Mononuclear cell (primary cell): ENCODE data around the gene DLEC1. TPM values are rescaled to one million over a fixed set of nuclear protein-coding genes. Genes with fewer than 3 reads are reported as not detected.
"Not testable (repeated sequence)": the region's sequence is repeated elsewhere in the genome, so short reads cannot be mapped to it uniquely, and the experiment has no call there.

Experiments
- H3K27me3 ChIP-seq: 2 replicates; pipeline ENCODE4 v1.6.0; 2011; ENCODE audit warnings: low read length, control low read depth; ENCODE audit not compliant: insufficient read depth
- H3K4me1 ChIP-seq: 2 replicates; pipeline ENCODE4 v1.5.1; 2011; ENCODE audit warnings: mild to moderate bottlenecking, low read length, control low read depth; ENCODE audit not compliant: insufficient read depth
- H3K4me3 ChIP-seq: 2 replicates; pipeline ENCODE4 v1.5.1; 2011; ENCODE audit warnings: mild to moderate bottlenecking, low read length, moderate library complexity
- H3K9me3 ChIP-seq: 2 replicates; pipeline ENCODE4 v1.5.1; 2011; ENCODE audit warnings: low read depth, mild to moderate bottlenecking, control low read depth, low read length
- total RNA-seq: library from RNA; depleted of rRNA; stranded (reverse); fragments of >200 nt; gene quantifications from one replicate; pipeline ENCODE4 v1.2.3, GENCODE V29; 2012

Gene DLEC1
- total RNA-seq, 1 donor, result 1.7 TPM

DNA sequence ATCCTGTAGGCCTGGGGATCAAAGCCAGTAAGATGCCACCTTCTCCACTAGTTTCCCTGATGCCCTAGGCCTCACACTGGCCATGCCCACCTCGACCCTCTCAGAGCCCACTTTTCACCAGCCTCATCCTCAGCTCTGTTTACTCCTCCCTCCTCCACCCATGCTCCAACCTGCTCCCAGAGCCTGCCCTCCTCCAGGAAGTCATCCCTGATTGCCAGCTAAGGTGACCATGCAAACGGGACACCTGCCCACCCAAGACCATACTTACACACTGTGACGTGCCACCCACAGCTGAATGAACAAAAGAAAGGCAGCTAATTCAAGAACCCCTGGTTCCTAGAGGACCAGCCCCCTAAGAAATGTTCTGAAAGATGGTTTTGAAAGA, 18.7 kb upstream of the DLEC1 start:
- no peaks in the 10 kb centered on the region for H3K27me3 ChIP-seq
- no peak overlapping the region for H3K4me3 ChIP-seq
- no peaks in the 10 kb centered on the region for H3K9me3 ChIP-seq
- peaks cover 16% of the 10 kb centered on the region for H3K4me1 ChIP-seq

GRCh38 chr3:38021196-38021595, 17.8 kb upstream of the DLEC1 start:
- no peaks in the 10 kb centered on the region for H3K9me3 ChIP-seq

DNA sequence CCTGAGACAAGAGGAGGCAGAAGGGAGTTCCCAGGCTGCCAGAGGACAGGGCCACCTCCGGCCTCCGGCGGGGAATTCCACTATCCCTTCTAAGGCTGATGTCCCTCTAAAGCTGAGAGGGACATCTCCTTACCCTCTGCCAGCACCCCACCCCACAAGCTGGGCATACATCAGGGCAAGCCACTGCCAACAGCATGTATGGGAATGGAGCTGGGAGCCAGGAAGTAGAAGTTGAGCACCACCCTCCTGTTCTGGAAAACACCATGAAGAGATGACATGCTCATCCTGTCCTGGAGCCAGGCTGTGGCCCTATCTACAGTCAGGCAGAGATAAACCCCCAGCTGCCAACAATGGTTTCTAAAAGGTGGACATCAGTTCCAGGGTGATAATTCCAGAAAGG, 16.7 kb upstream of the DLEC1 start:
- H3K9me3 ChIP-seq, result no peaks in the 10 kb centered on the region
- peaks cover 24% of the 10 kb centered on the region for H3K4me1 ChIP-seq
- no peaks in the 10 kb centered on the region for H3K27me3 ChIP-seq
- no peak overlapping the region for H3K4me3 ChIP-seq

More at GRCh38 chr3:38021196-38021595, 17.8 kb upstream of the DLEC1 start:
- Histone ChIP-seq H3K4me3 (no peak overlapping the region), H3K27me3 (no peaks in the 10 kb centered on the region), H3K4me1 (peaks cover 24% of the 10 kb centered on the region)

GRCh38 chr3:38022896-38023709, 15.9 kb upstream of the DLEC1 start:
- Histone ChIP-seq H3K4me1 (peaks cover 24% of the 10 kb centered on the region), H3K9me3 (no peaks in the 10 kb centered on the region), H3K4me3 (no peak overlapping the region), H3K27me3 (peaks cover 7% of the 10 kb centered on the region)

DNA sequence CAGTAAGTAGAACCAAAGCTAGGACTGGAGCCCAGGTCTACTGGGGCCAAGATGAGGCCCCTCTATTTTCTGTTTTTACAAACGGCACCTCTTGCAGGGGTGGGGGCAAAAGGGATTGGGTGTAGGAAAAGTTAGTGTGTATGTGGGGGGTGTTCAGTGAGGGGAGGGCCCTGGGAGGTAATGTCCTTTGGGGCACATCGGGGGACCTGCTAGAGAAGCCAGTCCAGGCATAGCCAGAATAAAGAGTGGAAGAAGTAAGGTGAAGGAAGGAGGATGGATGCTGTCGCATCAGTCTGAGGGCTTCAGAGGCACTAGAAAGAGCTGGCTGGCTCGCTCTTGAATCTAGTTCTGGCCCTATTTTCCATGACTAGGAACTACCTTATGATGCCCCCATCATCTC, 12.2 kb upstream of the DLEC1 start:
- Histone ChIP-seq H3K4me3 (no peak overlapping the region), H3K27me3 (peaks cover 36% of the 10 kb centered on the region), H3K9me3 (no peaks in the 10 kb centered on the region), H3K4me1 (peaks cover 45% of the 10 kb centered on the region)

GRCh38 chr3:38027466-38028465, 11.2 kb upstream of the DLEC1 start:
- Histone ChIP-seq H3K4me3 (no peak overlapping the region), H3K9me3 (no peaks in the 10 kb centered on the region), H3K27me3 (peaks cover 39% of the 10 kb centered on the region), H3K4me1 (peaks cover 43% of the 10 kb centered on the region)

GRCh38 chr3:38028621-38029361, 10.2 kb upstream of the DLEC1 start:
- Histone ChIP-seq H3K9me3 (no peaks in the 10 kb centered on the region), H3K4me1 (peaks cover 37% of the 10 kb centered on the region), H3K27me3 (peaks cover 39% of the 10 kb centered on the region), H3K4me3 (peak overlapping the region; percentile 24)

GRCh38 chr3:38029400-38030125, 9.4 kb upstream of the DLEC1 start, which contains the start of gene PLCD1:
TSS of gene PLCD1 (minus strand) at chr3:38029642. CDS start at chr3:38029539, 103 bp downstream.
- peak within 1 kb of the TSS; percentile 24 for H3K4me3 ChIP-seq
- peaks cover 39% of the 10 kb centered on the region for H3K27me3 ChIP-seq
- no peaks in the 10 kb centered on the region for H3K9me3 ChIP-seq
- H3K4me1 ChIP-seq, result peaks cover 32% of the 10 kb centered on the region

GRCh38 chr3:38030126-38031021, 8.6 kb upstream of the DLEC1 start:
- Histone ChIP-seq H3K27me3 (peaks cover 39% of the 10 kb centered on the region), H3K4me1 (peaks cover 29% of the 10 kb centered on the region), H3K9me3 (no peaks in the 10 kb centered on the region), H3K4me3 (peak overlapping the region; percentile 18)

DNA sequence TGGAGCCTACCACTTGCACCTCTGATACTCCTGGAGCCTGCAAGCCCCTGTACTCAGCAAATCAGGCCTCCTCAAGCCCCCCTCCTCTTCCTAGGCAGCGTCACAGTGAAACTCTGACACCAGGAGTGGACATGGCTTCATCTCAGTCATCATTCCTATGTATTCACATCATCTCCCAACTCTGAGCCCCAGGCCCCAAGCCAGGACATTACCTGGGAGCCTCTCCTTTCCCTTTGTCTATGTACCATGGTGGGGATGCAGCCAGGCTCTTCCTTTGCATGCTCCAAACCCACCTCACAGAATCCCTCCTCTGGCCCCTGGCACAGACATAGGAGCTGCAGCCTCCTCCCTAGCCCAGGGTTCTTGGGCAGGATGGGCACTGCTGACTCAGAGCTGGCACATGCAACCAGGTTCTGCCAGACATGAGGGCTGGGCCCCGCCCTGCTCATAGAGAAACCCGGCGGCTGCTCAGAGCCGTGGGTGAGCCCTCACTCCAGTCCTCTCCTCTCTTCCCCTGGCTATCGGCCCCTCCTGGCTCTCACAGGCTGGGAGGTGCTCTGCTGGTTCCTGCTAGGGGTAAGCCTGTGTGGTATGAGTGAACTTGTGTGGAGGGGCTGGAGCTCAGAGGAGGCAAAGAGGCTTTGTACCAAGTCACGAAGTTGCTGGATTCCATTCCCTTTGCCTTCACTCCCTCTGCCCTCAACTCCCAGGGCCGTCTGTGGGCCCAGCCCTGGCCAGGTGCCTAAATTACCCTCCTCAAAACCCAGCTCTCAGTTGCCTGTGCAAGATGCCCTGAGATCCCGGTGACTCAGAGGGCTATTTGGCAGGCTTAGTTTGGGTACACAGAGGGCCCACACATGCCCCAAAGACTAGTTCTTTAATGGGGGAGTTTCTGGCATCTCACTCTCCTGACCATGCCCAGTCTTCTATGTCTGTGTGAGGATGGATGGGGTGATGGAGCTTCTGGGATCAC, 7.7 kb upstream of the DLEC1 start:
- Histone ChIP-seq H3K27me3 (peaks cover 39% of the 10 kb centered on the region), H3K9me3 (no peaks in the 10 kb centered on the region), H3K4me1 (peaks cover 22% of the 10 kb centered on the region), H3K4me3 (no peak overlapping the region)

- Histone ChIP-seq H3K9me3 (no peaks in the 10 kb centered on the region), H3K27me3 (peaks cover 39% of the 10 kb centered on the region), H3K4me1 (peaks cover 22% of the 10 kb centered on the region), H3K4me3 (no peak overlapping the region)
Observed at GRCh38 chr3:38032328-38032865, 6.6 kb upstream of the DLEC1 start.

DNA sequence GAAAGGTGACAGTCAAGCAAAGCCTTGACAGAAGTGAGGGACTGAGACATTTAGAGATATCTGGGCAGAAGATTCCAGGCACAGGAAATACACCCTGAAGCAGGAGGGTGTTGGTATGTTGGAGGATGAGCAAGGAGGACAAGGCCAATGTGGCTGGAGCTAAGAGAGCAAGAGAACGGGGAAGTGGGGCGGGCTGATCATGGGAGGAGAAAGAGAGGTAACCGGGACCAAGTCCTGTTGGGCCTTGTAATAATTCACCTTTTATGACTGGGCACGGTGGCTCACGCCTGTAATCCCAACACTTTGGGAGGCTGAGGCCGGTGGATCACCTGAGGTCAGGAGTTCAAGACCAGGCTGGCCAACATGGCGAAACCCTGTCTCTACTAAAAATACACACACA, 5.4 kb upstream of the DLEC1 start:
- H3K27me3 ChIP-seq, result peaks cover 27% of the 10 kb centered on the region
- H3K4me1 ChIP-seq, result peaks cover 31% of the 10 kb centered on the region
- H3K9me3 ChIP-seq, H3K4me3 ChIP-seq: not testable (repeated sequence)
